NCI-H2107 treated with DMSO at 0.1 percent for 48 hours (cell line): ENCODE results near the gene ARHGAP15.

Source experiments
- DNase-seq: peaks from one replicate; lab custom pipeline; 2025; ENCODE audit not compliant: unreplicated experiment; lab: John Stamatoyannopoulos, UW

ARHGAP15 gene

DNA sequence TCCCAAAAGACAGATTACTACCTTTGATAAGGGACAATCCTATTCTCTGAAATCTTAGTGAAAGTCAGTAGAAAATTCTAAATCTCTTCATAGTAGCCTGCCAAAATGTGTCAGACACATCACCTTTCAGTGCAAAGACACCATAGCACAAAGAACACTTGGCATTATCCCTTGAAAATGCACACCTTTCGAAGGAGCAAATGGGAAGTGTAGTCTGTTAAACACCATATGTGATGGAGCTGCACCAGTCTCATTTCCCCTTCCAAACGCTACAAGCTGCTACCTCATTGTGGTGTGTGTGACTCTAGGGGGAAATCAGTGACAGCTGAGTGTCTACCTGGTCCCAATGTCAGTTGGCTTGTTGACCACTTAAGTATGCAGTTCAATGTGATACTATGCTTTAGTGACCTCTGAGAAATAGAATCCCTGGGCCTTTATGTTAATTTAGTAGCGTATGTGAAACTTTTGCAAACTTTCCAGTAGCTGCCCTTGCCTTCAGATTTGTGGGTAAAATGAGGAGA lies 551.7 kb downstream of the ARHGAP15 start:
- DNase-seq, result no peak

DNA sequence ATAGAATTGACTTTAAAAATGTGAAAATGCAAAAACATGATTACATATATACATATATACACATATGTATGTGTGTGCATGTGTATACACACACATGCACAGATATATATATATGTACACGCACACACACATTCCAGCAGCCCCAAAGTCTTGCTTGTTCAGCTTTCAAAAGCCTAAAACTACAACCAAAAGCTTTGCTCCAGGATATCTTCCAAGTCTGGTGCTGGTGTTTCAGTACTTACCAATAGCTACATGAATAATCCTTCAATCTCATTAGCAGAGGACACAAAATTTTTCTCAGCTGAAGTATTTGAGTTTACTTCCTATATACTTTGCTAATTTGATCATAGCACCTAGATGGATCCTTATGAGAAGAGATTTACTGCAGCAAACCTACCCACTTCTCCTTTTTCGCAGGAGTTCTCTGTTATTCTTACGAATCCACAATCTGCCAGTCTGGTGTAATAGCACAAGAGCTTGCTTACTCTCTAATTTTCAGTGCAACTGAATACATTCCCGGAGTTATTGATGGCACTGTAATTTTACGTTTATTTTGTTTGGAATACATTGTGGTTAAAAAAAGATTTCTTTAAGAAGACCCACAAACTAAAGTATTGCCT lies 553.3 kb downstream of the ARHGAP15 start:
- DNase-seq, result no peak

DNA sequence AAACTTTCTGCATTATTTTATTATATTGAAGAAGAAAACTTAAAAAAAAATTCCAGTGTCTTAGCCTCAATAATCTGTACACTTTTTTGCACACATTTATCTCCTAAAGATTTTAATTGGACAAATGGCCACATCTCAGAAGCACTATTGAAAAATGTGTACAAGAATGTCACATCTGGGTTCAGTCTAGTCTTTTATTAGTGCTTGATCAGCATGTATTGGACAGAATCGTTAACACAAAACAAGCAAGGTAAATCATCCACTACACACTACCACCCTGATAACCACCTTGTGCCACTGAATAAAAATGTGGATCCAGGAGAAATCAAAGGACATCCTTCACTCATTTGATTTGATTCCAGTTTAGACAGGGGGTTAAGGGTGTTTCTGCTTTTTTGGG lies 554.8 kb downstream of the ARHGAP15 start:
- DNase-seq, result no peak

DNA sequence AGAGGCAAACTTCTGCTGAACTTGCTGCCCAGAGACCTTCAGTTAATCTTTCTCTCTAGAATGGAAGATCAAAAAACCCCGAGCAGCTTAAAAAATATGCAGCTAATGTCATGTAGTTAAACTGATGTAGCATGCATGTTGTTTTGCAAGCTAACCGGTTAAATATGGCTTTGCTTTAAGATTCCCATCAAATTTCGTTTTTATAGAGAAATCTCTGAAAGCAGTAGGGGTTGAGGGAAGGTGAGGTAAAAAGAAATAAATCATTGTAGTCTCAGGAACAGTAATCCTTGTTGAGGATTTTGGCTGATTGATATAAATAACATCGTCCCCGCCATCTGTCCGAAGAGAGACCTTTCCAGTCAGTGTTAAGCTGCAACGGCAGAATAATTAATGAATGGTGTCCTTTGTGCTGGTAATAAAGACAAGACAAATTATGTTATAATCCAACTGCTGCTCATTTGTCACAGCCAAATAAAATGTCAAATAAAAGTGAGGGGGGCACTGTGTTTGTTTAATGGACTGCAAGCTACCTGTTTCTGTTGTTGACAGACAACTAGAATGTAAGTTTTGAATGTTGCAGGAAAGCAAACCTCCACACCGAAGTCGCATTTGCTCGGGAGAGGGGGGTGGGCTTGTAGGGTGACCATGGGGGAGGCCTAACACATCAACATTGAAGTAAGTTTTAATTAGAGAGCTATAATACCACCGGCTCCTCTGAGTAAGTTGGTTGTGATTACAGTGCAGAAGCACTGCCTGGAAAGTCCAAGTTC lies 555.5 kb downstream of the ARHGAP15 start:
- no peak for DNase-seq

DNA sequence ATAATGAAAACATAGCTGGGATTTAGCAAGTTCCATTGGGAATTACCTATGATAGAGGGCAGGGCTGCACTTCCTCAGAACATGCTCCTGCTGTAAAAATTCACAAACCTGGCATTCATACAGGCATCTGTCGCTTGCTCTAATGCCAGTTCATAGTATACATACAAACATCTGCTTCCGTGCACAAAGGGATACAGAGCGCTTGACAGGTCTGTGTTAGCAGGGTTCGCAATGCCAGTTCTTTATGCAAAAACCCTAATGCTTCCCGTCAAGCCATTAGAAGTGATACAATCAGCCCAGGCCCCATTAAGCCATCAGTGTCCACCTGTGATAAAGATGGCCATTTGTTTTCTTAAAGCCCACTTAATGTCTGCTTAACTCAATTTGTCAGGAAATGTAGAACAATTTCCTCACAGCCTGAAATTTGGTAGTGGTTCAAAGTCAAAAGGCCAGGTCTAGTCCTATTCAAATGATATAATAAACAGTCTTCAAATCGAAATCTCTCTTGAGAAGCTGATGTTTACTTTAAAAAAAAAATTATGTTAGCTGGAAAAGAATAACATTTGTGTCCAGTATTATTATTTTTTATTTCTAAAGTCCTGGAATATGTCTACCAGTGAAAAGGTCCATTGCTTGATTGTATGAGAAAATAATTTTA lies 556.3 kb downstream of the ARHGAP15 start:
- DNase-seq, result no peak

DNA sequence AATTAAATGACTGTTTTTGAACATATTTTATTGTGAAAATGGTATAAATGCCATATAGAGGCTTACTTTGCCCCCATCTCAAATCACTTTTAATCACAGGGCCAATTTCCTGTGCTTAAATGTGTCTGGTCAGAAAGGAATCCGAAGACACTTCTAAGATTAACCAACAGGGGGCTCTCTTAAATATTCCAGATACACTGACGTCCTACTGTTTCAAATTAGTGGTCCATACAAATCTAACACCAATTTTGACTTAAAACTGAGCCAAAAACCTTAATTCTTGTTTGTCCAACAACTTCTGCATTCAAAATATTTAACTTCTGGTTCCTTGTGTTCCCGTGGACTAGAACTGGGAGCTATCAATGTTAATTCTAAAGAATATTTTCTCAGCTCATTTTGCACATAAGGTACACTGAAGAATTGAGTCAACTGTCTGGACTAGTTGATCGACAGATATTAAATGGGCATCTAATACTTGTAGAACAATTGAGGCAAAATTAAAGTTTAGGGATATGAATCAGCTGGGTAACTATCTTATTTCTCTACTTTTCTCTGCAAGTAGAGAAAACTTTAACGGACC lies 557.5 kb downstream of the ARHGAP15 start:
- DNase-seq, result peak; percentile 8

DNA sequence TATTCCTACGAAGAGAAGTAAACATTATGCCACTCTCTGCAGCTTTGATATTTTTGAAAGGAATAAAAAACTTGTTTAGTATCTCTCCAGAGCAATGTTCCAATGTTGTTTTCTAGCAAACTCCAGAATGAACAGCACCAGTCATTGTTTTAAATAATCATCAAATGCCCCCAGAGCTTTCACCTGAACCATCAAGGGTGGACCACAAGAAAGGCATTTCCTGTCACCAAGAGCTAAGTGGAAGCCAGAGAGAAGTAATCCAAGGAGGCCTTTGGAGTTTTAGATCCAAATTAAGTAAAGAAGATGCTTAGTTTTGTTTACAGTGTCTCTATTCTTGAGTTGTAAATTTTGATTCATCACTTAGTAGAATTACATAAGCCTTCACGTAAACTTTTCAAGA lies 559.0 kb downstream of the ARHGAP15 start:
- DNase-seq, result no peak

DNA sequence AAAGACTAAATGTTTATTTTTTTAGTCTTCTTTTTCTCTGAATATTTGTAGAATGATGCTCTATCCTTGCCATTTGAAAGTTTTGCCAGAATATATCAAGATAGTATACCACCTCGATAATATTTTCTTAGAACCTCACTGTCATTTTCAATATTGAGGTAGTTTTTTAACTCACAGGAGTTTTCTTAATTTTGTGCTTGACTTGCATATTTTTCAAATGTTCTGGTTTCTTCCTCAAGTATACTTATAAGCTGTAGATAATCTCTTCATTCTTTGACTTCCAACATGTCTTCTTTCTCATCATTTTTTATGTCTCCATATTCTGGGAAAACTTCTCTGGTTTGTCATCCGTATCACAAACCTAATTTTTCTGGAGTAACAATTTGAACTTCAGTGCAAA lies 559.6 kb downstream of the ARHGAP15 start:
- no peak for DNase-seq

DNA sequence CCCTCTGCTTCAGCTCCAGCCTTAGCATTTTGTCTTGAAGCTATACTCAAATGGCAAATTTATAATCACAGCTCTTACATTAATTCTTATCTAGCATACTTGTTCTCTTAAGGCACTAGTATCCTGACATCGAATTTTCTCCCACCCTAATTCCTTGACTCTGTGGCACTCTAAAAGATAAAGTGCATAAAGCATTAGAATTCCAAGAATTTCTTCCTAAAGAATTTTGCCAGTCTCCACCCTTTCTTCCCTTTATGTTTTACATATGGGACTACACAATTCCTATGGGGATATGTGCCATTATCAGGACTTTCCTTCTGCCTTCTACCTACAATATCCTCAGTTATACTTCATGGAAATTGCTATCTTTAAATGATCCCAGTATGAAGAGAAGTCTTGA lies 560.3 kb downstream of the ARHGAP15 start:
- DNase-seq, result no peak

DNA sequence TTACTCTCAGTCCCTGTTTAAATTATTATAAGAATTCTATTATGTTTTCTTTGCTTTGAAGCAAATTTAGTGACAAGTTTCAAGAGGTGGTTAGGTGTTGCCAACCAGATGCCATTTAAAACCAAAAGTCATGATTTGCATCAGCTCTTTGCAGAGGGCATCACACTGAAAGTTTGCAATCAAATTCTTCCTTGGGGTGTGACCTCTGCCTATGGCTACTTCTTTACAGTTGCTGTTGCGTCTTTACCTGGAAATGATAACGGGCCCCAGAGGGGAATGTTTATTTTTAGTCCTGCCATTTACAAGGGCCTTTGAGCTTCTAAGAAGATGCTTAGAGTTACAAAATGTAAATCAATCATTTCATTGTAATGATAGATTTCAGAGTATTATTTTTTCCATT lies 561.0 kb downstream of the ARHGAP15 start:
- no peak for DNase-seq

DNA sequence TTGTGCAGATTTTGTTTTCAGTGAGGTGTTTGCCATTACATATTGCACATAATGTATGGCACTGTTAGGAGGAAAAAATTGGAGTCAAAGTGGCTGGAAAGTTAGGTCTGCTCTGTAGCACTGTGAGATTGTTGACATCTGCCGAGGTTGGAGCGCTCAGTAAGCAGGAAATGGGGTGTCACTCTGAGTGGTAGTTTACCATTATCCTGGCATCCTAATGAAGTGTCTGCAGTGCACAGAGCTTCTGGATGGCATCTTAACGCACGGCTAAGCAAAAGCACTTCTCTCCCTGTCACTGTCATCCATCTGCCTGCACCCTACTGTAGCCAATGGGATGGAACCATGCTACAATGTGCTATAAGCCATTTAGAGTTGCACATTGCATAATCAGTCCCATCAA lies 561.9 kb downstream of the ARHGAP15 start:
- DNase-seq, result no peak

DNA sequence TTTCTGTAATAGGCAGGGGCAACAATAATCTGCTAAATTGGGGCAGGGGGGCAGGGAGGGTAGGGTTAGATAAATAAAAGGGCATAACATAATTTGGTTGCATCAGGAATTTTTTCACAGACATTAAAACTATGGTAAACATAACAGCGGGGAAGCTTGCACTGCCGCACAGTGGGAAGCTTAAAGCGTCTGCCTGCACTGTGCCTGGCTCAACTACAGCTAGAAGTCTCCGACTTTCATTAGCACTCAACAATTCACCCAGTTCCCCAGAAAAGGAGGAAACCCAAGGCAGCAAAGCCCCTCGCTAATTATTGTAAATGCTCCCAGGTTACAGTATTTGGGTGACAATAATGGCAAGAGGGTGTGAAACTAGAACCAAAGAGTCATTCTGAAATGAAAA lies 562.9 kb downstream of the ARHGAP15 start:
- no peak for DNase-seq

DNA sequence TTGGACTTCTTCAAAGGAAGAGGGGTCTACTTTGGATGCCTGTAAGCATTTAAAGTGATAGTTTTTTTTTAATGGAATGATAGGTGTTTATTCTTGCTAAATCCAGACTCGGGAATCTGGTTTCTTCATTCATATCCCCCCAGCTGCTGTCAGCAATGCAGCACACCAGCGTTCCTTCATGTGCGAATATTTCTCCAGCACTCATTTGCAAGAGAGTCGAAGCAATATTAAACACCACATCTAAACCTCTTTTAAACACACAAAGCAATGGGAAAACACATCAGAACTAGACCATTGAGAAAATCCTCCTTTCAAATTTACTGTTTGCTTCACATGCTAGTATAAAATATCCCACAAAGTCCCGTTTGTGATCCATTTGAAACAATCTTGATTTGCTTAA lies 563.7 kb downstream of the ARHGAP15 start:
- DNase-seq, result no peak

DNA sequence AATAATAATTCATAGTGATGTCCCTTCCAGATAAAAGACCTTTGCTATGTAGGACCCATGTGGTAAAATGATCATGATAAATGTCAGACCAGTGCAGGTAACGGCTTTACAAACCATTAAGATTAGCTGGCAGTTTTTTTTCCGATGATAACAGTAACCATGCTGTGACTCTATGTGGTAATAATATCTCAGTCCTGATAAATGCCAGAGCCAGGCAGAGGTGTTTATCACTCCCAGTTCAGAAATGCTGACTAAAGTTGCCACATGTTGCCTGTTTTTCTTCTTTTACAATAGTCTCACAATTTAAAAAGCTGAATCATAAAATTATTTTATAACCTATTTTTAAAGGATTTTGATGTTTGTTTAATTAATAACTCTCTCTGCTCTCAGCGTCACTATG lies 565.1 kb downstream of the ARHGAP15 start:
- DNase-seq, result no peak

DNA sequence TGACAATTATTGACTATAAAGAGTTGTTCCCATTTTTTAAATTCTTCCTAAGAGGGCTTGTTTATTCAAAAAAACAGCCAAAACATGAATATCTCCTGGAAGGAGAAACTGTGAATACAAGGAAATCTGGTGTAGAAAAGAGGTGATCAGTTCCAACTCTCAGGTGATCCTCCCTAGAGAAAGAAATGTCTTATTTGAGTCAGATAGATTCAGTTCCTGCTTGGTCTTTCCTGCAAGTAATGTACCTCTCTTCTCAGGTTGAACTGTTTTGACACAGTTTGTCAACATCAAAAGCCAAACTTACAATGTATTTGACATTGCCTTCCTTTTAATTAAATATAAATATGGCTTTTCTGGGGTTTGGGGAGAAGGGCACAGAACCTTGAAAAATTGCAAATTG lies 567.4 kb downstream of the ARHGAP15 start:
- DNase-seq, result no peak

DNA sequence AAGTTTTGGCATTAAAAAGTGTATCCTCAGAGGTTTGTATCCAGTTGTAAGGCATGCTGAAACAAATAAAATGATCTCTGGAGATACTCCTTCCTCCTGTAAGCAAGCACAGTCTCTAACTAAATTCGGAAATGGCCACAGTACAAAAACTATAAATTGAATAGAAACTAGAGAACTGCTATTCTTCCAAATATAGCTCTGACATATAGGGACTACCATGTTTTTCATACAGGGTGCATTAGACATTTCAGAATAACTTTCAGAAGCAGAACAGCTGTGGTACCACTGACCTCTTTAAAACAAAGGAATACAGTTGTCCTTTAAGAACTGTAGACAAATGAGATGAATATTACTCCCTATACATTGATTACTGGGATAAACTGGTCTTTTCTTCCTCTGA lies 568.5 kb downstream of the ARHGAP15 start:
- DNase-seq, result no peak

DNA sequence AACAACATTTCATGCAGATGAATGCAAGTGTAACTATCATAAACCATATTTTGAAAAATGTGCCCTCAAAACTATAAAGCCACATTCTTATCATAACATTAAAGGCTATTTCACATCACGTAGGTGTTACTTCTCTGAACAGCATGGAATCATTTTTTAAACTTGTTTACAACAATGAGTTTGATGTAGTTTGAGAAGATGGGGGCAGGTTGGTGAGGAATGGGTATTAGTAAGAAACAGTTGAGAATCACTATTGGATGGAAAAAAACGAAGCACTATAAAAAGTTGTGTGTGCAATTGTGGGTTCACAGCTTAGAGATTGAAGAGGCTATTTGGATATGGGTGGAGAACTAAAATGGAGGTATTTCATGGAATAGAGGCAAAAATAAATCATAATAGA lies 569.1 kb downstream of the ARHGAP15 start:
- DNase-seq, result no peak

DNA sequence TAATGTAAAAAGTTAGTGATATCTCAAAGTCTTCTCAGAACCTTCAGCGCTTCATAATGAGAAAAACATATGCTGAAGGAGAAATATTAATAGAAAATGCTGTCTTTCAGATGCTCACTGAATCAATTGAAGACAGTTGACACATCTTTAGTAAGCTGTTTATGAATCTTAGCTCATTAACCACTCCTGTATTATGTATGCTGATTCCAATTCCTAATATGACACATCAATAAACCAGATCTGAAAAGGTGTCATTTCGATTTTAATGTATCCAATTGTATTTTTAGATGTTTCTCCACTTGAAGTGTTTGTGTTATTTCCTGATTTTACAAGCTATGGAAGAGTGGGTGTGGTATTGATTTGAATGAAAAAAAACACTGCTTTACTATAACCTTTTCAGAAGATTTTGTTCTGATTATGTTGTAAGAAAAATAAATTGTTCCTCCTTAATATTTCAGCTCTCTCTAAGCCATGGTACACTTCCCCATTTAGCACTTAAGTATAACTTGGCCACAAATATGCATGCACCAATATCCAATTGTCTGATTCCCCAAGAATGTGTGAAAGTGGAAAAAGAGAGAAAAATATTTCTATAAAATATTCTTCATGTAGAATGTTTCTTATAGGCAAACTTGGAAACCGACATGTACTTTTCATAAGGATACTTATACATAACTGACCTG lies 569.8 kb downstream of the ARHGAP15 start:
- no peak for DNase-seq

DNA sequence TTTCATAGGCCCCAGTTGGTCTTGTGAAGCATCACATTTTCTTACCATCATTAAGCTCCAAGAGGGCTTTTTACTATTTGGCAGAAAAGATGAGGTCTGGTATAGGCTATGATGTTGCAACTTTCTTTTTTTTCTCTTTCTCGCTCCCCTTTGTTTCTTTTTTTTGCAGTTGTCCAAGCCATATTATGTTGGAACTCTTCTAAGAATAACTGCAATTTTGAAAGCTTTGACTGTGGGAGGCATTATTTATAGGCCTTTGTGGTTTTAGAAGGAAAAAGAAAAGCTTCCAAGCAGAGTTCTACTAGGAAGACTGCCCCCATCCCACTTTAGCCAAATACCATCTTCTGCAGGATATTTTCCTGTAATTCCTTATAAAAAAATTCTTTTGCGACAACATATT lies 571.6 kb downstream of the ARHGAP15 start:
- no peak for DNase-seq

DNA sequence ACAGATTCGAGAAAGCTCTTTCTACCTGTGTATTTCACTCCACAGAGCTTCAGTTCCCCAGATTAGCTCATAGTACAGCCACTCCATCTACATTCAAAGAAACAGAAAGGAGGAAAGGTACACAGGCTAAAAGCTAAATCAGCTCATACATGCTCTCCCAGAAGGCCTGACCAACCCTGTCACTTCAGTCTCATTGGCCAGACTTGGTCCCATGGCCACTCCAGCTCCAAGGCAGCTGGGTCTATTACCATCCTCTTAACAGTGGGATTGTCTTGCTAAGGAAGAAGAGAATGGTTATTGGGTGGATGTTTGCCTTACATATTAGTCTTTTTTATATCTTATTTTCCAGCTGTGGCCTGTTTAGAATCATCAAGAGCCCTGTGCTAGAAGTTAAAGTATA lies 572.6 kb downstream of the ARHGAP15 start:
- DNase-seq, result no peak

DNA sequence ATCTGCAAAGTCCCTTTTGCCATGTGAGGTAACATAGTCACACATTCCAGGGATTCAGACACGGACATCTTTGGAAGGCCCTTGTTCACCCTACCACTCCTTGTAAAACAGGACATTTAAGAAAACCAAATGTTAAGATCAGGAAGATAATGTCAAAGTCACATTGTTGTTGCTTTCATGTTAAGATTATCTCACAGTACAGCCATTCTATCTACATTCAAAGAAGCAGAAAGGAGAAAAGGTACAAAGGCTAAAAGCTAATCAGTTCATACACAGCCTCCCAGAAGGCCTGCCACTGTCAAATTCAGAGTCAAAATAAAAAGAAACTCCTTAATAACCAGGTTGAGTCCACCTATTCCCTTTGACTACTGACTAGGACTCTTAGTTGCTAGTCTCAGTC lies 573.7 kb downstream of the ARHGAP15 start:
- no peak for DNase-seq
